Stimulated activated CD8-positive, alpha-beta memory T cell treated with anti-CD3 and anti-CD28 coated beads, Interleukin-7, amount 100 ng/mL, for 48 hours (primary cell): ENCODE measurements around the gene MIER2.
A peak's percentile ranks its signal among the peaks of the same experiment; 100 is the strongest.
"Not testable (repeated sequence)": the region's sequence is repeated elsewhere in the genome, so short reads cannot be mapped to it uniquely, and the experiment has no call there.

Experiments used
- DNase-seq, 2 donors: peaks; one replicate each; pipeline ENCODE4 v3.0.0-alpha.2; 2020; ENCODE audit warnings: low read depth in 1 of 2; ENCODE audit errors: extremely low read depth in 1 of 2

MIER2 gene

GRCh38 chr19:289651-290371 is 54.8 kb downstream of the MIER2 start:
- peak in 1 of 2 donors; percentile 25 for DNase-seq

GRCh38 chr19:288911-289310 is 55.7 kb downstream of the MIER2 start:
- DNase-seq = no peak

GRCh38 chr19:287381-287871 is 57.2 kb downstream of the MIER2 start:
- no peak for DNase-seq

- DNase-seq = no peak
These were observed 61.2 kb downstream of the MIER2 start for GRCh38 chr19:283395-283794.

DNA sequence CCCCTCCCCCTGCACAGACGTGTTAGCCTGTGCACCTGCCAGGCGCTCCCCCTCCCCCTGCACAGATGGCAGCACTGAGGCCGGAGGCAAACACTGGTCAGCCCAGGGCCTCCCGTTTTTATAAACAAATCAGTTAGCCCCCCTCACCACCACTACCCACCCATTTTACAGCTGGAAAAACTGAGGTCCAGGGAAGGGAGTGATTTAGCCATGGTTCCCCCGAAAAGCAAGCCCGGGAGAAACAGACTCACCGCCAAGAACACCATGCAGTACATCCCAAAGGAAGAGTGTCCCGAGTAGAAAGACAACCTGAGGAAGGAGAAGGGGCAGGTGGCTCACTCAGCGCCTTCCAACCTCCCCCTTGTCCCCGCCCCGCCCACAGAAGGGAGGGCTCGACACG is 62.1 kb downstream of the MIER2 start:
- no peak for DNase-seq

- no peak for DNase-seq
These were observed 62.6 kb downstream of the MIER2 start for GRCh38 chr19:281992-282391.

- no peak for DNase-seq
These were observed 63.3 kb downstream of the MIER2 start for GRCh38 chr19:281156-281853.

DNA sequence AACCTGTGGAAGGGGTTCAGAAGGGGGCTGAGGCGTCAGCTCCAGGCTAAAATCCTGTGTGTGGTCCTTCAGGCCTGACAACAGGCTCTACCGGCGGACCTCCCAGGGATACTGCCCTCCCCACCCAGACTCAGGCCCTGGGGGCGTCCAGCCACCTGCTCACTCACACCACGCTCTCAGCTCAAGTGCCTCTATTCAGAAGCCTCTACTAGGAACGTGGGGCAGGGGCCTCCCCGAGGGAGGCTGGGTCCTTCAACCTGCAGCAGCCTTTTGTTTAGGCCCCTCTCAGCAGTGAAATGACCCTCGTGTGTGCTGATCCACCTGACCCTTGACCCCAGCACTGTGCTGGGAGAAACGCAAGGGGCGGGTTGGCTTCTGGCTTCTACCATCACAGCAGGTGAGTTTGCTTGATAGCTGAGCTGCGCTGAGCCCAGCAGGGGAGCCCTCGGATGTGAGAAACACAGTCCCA is 64.0 kb downstream of the MIER2 start:
- no peak for DNase-seq

GRCh38 chr19:279656-280055 is 64.9 kb downstream of the MIER2 start:
- no peak for DNase-seq

DNA sequence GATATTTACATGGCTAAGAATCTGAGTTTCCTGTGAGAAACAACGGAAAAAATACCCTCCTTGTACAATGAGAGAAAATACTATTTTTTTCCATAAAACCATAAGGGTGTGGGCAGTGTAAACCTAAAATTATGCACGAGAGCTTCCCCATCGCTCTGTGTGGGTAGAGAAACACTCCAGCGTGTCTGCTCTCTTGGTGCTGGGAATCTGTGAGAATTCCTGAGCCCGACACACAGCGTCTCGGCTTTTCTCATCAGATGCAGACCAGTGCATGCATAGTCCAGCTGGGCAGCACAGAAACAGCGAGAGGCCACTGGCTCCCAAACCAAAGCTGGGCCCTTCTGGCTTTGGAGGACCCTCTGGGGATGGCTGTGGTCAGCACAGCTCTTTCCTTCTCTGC is 65.4 kb downstream of the MIER2 start:
- DNase-seq = no peak

- DNase-seq = no peak
These were observed 66.9 kb downstream of the MIER2 start for GRCh38 chr19:277581-278165.

GRCh38 chr19:277131-277530 is 67.5 kb downstream of the MIER2 start:
- no peak for DNase-seq

- DNase-seq = no peak
These were observed 68.5 kb downstream of the MIER2 start for GRCh38 chr19:275958-276646.

DNA sequence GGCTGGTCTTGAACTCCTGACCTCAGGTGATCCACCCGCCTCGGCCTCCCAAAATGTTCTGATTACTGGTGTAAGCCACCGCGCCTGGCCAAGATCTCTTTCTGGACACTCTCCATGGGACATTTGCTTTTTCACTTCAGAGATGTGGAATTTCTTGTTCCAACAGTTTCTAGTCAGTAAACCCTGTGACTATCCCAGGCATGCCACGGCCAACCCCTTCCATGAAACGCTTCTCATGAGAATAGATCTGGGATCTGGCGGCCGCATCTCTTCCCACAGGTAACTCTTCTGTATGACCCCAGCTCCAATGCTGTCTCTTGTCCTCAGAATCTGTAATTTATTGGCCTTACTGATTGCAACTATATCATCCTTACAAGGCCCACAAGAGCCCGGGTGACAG is 69.6 kb downstream of the MIER2 start:
- DNase-seq = no peak

DNA sequence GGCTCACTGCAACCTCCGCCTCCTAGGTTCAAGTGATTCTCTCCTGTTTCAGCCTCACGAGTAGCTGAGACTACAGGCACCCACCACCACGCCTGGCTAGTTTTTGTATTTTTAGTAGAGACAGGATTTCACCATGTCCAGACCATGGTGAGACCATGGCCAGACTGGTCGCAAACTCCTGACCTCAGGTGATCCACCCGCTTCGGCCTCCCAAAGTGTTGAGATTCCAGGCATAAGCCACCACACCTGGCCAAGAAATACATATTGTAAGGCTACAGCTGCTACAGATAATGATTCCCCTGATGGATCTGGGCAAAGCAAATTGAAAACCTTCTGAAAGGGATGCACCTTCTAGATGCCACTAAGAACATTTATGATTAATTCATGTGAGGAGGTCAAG is 71.2 kb downstream of the MIER2 start:
- no peak for DNase-seq

- DNase-seq = no peak
These were observed 72.7 kb downstream of the MIER2 start for GRCh38 chr19:271856-272255.

DNA sequence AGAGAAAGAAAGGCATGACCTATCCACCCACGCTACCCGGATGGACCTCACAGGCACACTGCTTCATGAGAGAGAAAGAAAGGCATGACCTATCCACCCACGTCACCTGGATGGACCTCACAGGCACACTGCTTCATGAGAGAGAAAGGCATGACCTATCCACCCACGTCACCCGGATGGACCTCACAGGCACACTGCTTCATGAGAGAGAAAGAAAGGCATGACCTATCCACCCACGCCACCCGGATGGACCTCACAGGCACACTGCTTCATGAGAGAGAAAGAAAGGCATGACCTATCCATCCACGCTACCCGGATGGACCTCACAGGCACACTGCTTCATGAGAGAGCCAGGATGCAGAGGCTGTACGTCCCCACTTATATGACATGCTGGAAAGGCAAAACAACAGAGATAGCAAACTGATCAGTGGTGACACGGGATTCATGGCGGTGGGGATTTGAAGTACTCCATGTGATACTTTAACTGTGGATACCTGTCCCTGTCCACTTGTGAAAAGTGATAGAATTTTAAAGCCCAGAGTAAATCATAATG is 73.8 kb downstream of the MIER2 start:
- DNase-seq = not testable (repeated sequence)

- DNase-seq = no peak
These were observed 75.4 kb downstream of the MIER2 start for GRCh38 chr19:269241-269640.

- no peak for DNase-seq
These were observed 82.5 kb downstream of the MIER2 start for GRCh38 chr19:262125-262524.

- DNase-seq = not testable (repeated sequence)
These were observed 87.8 kb downstream of the MIER2 start for GRCh38 chr19:256804-257203.
